Tibial nerve (tissue), 4 donors: ENCODE measurements around the gene SIAH2. TPM values are rescaled to one million over a fixed set of nuclear protein-coding genes. Genes with fewer than 3 reads are reported as not detected.

Experiments
- DNase-seq, 2 donors: peaks; one replicate each; pipeline ENCODE4 v3.0.0-alpha.2; 2019; ENCODE audit warnings: low spot score in 2 of 2
- H3K27ac ChIP-seq, 4 donors: fragments of 200-600 bp; sonication (generic) in 3 of 4; one replicate each; pipeline ENCODE4 v1.5.1; 2017 to 2019; ENCODE audit warnings: mild to moderate bottlenecking in 1 of 4
- H3K27me3 ChIP-seq, 2 donors: fragments of 200-600 bp; sonication (generic) in 1 of 2; one replicate each; pipeline versions ENCODE4 v1.5.1 to v1.6.0; 2017 to 2019
- H3K36me3 ChIP-seq, 3 donors: fragments of 200-600 bp; sonication (generic); one replicate each; pipeline ENCODE4 v1.5.1; 2018 to 2019
- H3K4me1 ChIP-seq, 4 donors: fragments of 200-600 bp; sonication (generic) in 3 of 4; one replicate each; pipeline ENCODE4 v1.5.1; 2017 to 2019
- H3K4me3 ChIP-seq, 4 donors: fragments of 200-600 bp; sonication (generic) in 3 of 4; one replicate each; pipeline ENCODE4 v1.5.1; 2017 to 2019; ENCODE audit warnings: mild to moderate bottlenecking in 1 of 4, moderate library complexity in 1 of 4
- H3K9me3 ChIP-seq, 4 donors: fragments of 200-600 bp; sonication (generic) in 3 of 4; one replicate each; pipeline ENCODE4 v1.5.1; 2017 to 2019
- CTCF ChIP-seq, 5 experiments: fragments of 200-600 bp in 3 of 5; fragments of 450-650 bp in 2 of 5; sonication (generic) in 3 of 5; IDR thresholded peaks; one replicate each; pipeline ENCODE4 v1.5.1; 2016 to 2019; ENCODE audit warnings: antibody characterized with exemption in 5 of 5, mild to moderate bottlenecking in 3 of 5, moderate library complexity in 2 of 5
- EP300 ChIP-seq, 2 donors: sonication (generic); formaldehyde crosslinking; IDR thresholded peaks; one replicate each; pipeline ENCODE4 v1.6.1; 2017; ENCODE audit warnings: antibody characterized with exemption in 2 of 2, mild to moderate bottlenecking in 1 of 2
- POLR2A ChIP-seq, 2 donors: fragments of 450-650 bp; IDR thresholded peaks; one replicate each; pipeline ENCODE4 v1.6.1; 2017; ENCODE audit warnings: antibody characterized with exemption in 2 of 2, mild to moderate bottlenecking in 2 of 2, moderate library complexity in 2 of 2
- whole genome bisulfite sequencing, 2 donors: methylation state at CpG; one replicate each; pipeline ENCODE4 v1.1.5; 2018; 5-methylcytosine and 5-hydroxymethylcytosine counted together
- total RNA-seq, 4 donors: library from RNA; depleted of rRNA; stranded (reverse); fragments of >200 nt; gene quantifications; one replicate each; pipeline ENCODE4 v1.1.0, GENCODE V29; 2016

Gene SIAH2
- total RNA-seq, 4 donors from 2014 or later, result 60.5 to 73.7 (median 62.7) TPM

DNA sequence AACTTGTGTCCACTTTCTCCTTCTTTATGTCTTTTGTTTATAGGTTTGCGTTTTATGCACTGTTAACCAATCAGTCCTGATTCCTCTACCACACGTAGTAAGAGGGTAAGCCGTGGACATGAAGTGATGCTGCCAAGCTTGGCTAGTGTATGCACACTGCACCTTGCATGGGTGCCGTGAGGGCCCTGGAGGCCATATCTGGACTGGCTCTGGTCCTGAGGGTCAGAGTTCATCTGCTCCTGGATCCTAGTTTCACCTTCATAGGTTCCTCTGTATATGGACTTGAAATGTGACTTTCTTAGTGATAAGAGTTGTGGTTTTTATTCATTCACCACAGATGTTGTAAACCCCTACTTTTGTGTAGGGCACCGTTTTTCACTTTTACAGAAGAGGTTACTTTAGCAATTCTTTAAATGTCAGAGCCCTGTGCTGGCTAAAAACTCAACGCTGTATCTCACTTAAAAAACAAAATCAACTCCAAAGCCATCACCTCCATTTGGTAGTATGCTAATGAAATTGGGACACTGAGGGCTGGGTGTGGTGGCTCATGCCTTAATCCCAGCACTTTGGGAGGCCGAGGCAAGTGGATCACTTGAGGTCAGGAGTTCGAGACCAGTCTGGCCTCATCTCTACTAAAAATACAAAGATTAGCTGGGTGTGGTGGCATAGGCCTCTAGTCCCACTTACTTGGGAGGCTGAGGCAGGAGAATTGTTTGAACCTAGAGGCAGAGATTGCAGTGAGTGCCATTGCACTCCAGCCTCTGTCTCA lies 22.9 kb downstream of the SIAH2 start:
- peaks cover 0 to 22% (median 0%) of the 10 kb centered on the region in 3 donors for H3K36me3 ChIP-seq
- H3K4me3 ChIP-seq, result no peak overlapping the region
- 87 to 92% methylated on average over 8 of the region's 8 CpGs for whole genome bisulfite sequencing, 2 donors
- H3K9me3 ChIP-seq, result no peaks in the 10 kb centered on the region
- DNase-seq, result no peak
- H3K27ac ChIP-seq, result no peak overlapping the region
- H3K4me1 ChIP-seq, result peaks cover 0 to 43% (median 2%) of the 10 kb centered on the region in 4 donors
- no peak for TF ChIP-seq POLR2A (IDR thresholded peaks at IDR 0.05)
- TF ChIP-seq CTCF (IDR thresholded peaks at IDR 0.05), result no peak
- TF ChIP-seq EP300 (IDR thresholded peaks at IDR 0.05), result no peak
- no peaks in the 10 kb centered on the region for H3K27me3 ChIP-seq

DNA sequence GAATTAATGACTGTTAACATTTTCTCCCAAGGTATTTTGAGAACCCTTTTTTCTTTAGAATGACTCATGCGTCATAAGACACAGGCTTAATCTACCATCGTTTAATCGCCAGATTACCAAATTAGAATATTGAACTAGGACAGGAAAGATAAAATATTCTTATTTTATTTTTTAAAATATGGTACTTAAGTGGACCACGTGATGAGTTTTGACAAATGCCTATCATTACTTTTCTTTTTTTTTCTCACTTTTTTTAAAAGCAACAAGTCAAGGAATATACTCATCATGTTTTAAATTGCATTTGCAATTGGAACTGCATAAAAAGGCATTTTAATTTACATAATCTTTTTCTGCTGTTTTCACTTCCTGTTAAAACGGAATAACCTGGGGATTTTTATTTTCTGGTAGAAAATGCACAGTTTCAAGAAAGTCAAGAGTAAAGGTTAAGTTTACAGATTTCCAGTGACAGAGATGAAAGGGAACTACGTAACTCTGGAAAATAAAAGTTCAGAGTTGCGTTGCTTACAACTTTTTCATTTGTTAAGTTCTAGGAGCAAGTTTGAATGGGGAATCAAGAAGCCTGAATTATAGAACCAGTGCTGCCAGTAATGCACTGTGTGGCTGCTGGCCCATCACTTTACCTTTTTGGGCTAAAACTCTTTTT lies 23.6 kb downstream of the SIAH2 start:
- Histone ChIP-seq H3K4me3 (no peak overlapping the region), H3K27ac (no peak overlapping the region), H3K4me1 (peaks cover 0 to 38% (median 0%) of the 10 kb centered on the region in 4 donors), H3K9me3 (no peaks in the 10 kb centered on the region), H3K27me3 (no peaks in the 10 kb centered on the region), H3K36me3 (peaks cover 0 to 22% (median 0%) of the 10 kb centered on the region in 3 donors)
- no peak for TF ChIP-seq POLR2A (IDR thresholded peaks at IDR 0.05)
- TF ChIP-seq EP300 (IDR thresholded peaks at IDR 0.05), result no peak
- no peak for DNase-seq
- WGBS, 2 donors, result 83% methylated on average over 7 of the region's 7 CpGs

DNA sequence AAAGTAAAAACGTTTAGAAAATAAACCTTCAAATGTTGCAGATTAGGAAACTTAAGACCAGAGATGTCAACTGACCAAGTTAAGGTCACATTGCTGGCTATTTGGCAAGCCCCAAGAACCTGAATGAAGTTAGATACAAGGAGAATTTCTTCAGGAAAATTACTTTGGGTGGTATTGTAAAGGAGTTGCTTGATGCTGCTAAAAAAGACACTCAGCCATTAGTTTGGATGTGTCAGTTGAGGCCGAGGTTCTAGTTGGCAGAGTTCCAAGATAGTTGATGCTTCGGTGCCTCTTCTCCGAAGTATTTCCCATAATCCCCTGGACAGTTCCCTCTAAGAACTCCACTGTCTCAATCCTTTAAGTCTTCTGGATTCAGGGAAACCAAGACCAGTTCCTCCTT lies 24.3 kb downstream of the SIAH2 start:
- TF ChIP-seq EP300 (IDR thresholded peaks at IDR 0.05) (no peak), POLR2A (IDR thresholded peaks at IDR 0.05) (no peak), CTCF (IDR thresholded peaks at IDR 0.05) (no peak)
- 20 to 35% methylated on average over 4 of the region's 4 CpGs for WGBS, 2 donors
- H3K27ac ChIP-seq, result peak overlapping the region in 1 of 4 donors; percentile 63
- no peak overlapping the region for H3K4me3 ChIP-seq
- peaks cover 0 to 33% (median 0%) of the 10 kb centered on the region in 4 donors for H3K4me1 ChIP-seq
- no peak for DNase-seq
- H3K9me3 ChIP-seq, result no peaks in the 10 kb centered on the region
- no peaks in the 10 kb centered on the region for H3K27me3 ChIP-seq
- peaks cover 0 to 22% (median 0%) of the 10 kb centered on the region in 3 donors for H3K36me3 ChIP-seq

- TF ChIP-seq EP300 (IDR thresholded peaks at IDR 0.05) (peak in 1 of 2 donors; percentile 8), CTCF (IDR thresholded peaks at IDR 0.05) (no peak)
- Histone ChIP-seq H3K27ac (peak overlapping the region in 1 of 4 donors; percentile 63), H3K27me3 (no peaks in the 10 kb centered on the region), H3K9me3 (no peaks in the 10 kb centered on the region), H3K4me3 (no peak overlapping the region), H3K36me3 (peaks cover 0 to 22% (median 0%) of the 10 kb centered on the region in 3 donors), H3K4me1 (peaks cover 0 to 27% (median 0%) of the 10 kb centered on the region in 4 donors)
- WGBS, 2 donors, result 82 to 86% methylated on average over 2 of the region's 2 CpGs
- DNase-seq, result no peak
Observed at GRCh38 chr3:150737874-150738679, 24.9 kb downstream of the SIAH2 start.
